Fibroblast of mammary gland (primary cell): ENCODE results near the gene KDF1.

Experiments
- DNase-seq: peaks from one replicate; pipeline ENCODE4 v3.0.0-alpha.2; 2010; ENCODE audit warnings: low read depth
- H3K4me3 ChIP-seq: 2 replicates; pipeline ENCODE4 v1.5.1; 2011; ENCODE audit warnings: low read depth, mild to moderate bottlenecking, low read length, moderate library complexity; ENCODE audit not compliant: control insufficient read depth
- CTCF ChIP-seq: conservative IDR thresholded peaks from 2 replicates; pipeline ENCODE4 v1.5.1; 2011; ENCODE audit warnings: low read depth, low read length, inconsistent platforms; ENCODE audit not compliant: control insufficient read depth, insufficient read depth

KDF1 gene

GRCh38 chr1:26999440-26999987 is 39.2 kb upstream of the KDF1 start:
- peak; percentile 0 for TF ChIP-seq CTCF
- DNase-seq: peak; percentile 99
- H3K4me3 ChIP-seq: no peak overlapping the region

- DNase-seq: peak; percentile 81
- peak overlapping the region; percentile 90 for H3K4me3 ChIP-seq
- no peak for TF ChIP-seq CTCF
Observed at GRCh38 chr1:26998429-26999300, 38.4 kb upstream of the KDF1 start.

GRCh38 chr1:26996665-26997064 is 36.4 kb upstream of the KDF1 start:
- no peak for TF ChIP-seq CTCF
- no peak for DNase-seq
- H3K4me3 ChIP-seq: peak overlapping the region; percentile 90

GRCh38 chr1:26996024-26996423 is 35.8 kb upstream of the KDF1 start:
- H3K4me3 ChIP-seq: peak overlapping the region; percentile 90
- no peak for TF ChIP-seq CTCF
- DNase-seq: peak; percentile 54

- no peak for TF ChIP-seq CTCF
- DNase-seq: no peak
- peak overlapping the region; percentile 90 for H3K4me3 ChIP-seq
Observed at GRCh38 chr1:26994787-26995517, 34.7 kb upstream of the KDF1 start.

GRCh38 chr1:26994020-26994786 is 33.9 kb upstream of the KDF1 start:
- peak overlapping the region; percentile 90 for H3K4me3 ChIP-seq
- no peak for DNase-seq
- no peak for TF ChIP-seq CTCF
